ENCODE measurements around the gene PLCH1. TPM values are rescaled to one million over a fixed set of nuclear protein-coding genes. Genes with fewer than 3 reads are reported as not detected.

PLCH1 gene
- total and polyA plus RNA-seq, 2 of the 13 experiments (the other 11 are each of a cell fraction or from before 2014, with no cell fraction given), result 2.0 to 3.0 TPM

DNA sequence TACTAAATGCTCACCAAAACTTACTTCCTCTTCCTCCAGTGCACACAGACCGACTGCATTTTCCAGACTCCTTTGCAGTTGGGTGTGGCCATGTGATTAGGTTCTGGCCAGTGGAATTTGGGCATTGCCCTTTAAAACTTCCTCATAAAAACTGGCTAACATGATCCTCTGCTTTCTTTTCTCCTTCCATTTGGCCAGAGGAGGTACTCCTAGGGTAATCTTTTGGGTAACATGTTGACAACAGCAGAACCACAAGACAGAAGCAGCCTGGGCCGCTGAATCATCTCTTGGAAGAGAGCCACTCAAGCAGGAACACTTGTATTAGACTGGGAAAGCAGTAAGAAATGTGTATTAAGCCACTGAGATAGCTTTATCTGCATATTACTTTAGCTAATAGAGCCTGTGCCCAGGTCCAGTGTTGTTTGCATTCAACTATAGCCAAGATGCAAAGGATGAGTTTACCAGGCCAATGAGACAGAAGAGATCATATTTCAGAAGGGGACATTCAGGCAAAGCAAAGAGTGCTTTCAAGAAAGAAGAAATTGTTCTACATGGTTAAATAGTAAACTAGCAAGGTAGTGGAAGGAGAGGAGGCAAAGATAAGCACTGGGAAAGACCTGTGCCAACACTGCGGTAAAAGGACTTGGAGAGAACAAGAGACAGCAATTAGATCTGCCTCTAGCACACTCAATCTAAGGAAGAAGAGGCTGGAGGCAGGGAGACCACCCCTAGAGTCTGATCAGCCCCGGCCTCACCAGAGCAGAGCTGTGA, 79.8 kb downstream of the PLCH1 start (continued):
- TF ChIP-seq, protein P1, sequence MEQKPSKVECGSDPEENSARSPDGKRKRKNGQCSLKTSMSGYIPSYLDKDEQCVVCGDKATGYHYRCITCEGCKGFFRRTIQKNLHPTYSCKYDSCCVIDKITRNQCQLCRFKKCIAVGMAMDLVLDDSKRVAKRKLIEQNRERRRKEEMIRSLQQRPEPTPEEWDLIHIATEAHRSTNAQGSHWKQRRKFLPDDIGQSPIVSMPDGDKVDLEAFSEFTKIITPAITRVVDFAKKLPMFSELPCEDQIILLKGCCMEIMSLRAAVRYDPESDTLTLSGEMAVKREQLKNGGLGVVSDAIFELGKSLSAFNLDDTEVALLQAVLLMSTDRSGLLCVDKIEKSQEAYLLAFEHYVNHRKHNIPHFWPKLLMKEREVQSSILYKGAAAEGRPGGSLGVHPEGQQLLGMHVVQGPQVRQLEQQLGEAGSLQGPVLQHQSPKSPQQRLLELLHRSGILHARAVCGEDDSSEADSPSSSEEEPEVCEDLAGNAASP (CRISPR knock-in tag; IDR thresholded peaks at IDR 0.05; ENCODE audit: borderline replicate concordance), result peak; percentile 27; the same call in 1 of the 2 replicates
- TF ChIP-seq ERF (CRISPR knock-in tag; IDR thresholded peaks at IDR 0.05) (no peak), CEBPB (IDR thresholded peaks at IDR 0.05; ENCODE audit: borderline replicate concordance, low read depth, low read length) (no peak), ZNF75D (CRISPR knock-in tag; IDR thresholded peaks at IDR 0.05; ENCODE audit: borderline replicate concordance) (no peak), ZNF530 (CRISPR knock-in tag; IDR thresholded peaks at IDR 0.05; ENCODE audit: low read depth) (no peak)
- TF ChIP-seq, protein P2, sequence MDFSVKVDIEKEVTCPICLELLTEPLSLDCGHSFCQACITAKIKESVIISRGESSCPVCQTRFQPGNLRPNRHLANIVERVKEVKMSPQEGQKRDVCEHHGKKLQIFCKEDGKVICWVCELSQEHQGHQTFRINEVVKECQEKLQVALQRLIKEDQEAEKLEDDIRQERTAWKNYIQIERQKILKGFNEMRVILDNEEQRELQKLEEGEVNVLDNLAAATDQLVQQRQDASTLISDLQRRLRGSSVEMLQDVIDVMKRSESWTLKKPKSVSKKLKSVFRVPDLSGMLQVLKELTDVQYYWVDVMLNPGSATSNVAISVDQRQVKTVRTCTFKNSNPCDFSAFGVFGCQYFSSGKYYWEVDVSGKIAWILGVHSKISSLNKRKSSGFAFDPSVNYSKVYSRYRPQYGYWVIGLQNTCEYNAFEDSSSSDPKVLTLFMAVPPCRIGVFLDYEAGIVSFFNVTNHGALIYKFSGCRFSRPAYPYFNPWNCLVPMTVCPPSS (IDR thresholded peaks at IDR 0.05), result no peak

DNA sequence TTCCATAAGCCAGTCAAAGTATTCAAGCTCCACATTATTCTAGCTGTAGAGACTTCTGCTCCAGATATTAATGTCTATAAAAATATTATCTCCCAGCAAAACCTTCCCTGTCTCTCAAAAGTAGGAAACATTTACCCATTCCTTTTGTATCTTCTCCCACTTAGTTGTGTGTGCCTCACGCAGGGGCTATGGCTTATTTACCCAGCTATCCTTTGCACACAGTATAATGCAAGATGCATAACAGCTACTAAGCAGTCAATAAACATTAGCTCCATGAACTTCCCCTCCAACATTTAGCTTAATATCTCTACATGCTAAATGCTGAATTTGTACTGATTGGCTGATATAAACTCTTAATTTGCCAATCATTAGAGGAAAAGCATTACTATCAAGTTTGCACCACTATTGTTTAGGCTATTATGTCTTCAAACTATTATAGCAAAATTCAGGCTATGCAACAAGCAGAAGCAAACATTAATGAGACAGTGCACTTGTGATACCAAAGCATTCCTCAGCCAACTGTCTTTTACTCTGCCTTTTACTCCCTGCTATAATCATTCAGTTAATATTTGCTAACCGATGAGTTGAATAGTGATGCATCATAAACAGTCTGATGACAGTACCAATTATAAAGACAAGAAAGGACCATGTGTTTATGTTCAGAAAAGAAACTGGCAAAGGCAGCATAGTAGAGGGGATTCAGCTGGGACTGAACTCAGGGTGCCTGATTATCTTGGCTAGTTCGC, 81.2 kb downstream of the PLCH1 start:
- Histone ChIP-seq H3K9me3 (ENCODE audit: low read length) (no peaks in the 10 kb centered on the region), H3K4me1 (ENCODE audit: insufficient read depth, low read length) (peaks cover 72% of the 10 kb centered on the region), H4K20me1 (ENCODE audit: insufficient read depth, low read length) (no peaks in the 10 kb centered on the region), H2AFZ (ENCODE audit: low read length) (no peak overlapping the region), H3K9ac (ENCODE audit: insufficient read depth, low read depth, low read length) (no peak overlapping the region), H3K27ac (ENCODE audit: extremely low read length, insufficient read depth, low read length) (no peak overlapping the region), H3K36me3 (replicated peaks in 1 of 2; ENCODE audit: control insufficient read depth in 1 of 2, insufficient read depth in 2 of 2, low read length in 2 of 2) (no peaks in the 10 kb centered on the region), H3K27me3 (ENCODE audit: control insufficient read depth in 1 of 2, insufficient read depth in 2 of 2, low read length in 2 of 2) (no peaks in the 10 kb centered on the region), H3K4me3 (replicated peaks in 1 of 3; ENCODE audit: insufficient read depth in 1 of 3, low read depth in 2 of 3, low read length in 3 of 3) (no peak overlapping the region), H3K4me2 (ENCODE audit: low read depth, low read length) (no peak overlapping the region), H3K79me2 (ENCODE audit: insufficient read depth, low read length) (no peaks in the 10 kb centered on the region)
- ATAC-seq (no peak), FAIRE-seq (no peak), DNase-seq (ENCODE audit: low spot score) (no peak)
- POLR2A ChIA-PET, result interaction anchor here (1.1 kb wide), 1 partner anchor 40 kb away, joined by 3 read pairs; no protein-coding TSS in a partner anchor
- WGBS (ENCODE audit: low lambda C conversion rate), result 51% methylated on average over 3 of the region's 3 CpGs
- in situ Hi-C loops (cut with HindIII; ENCODE audit: extremely low pct_ligation_motif_present, low pct_unique_long_range_greater_than_20kb), result no loop called here
- CTCF ChIA-PET (ENCODE audit: low intra/inter-chr PET ratio, low total read pairs), result no interaction called here
- intact Hi-C loops (cut with micrococcal nuclease; ENCODE audit: unreplicated experiment), result no loop called here
- BruUV-seq (replicated peaks), result no TSS peak
- TF ChIP-seq PPARG (CRISPR knock-in tag; conservative IDR thresholded peaks at IDR 0.05) (no peak), ZNF816 (CRISPR knock-in tag; IDR thresholded peaks at IDR 0.05; ENCODE audit: borderline replicate concordance) (no peak), ZEB1 (IDR thresholded peaks at IDR 0.05; ENCODE audit: insufficient replicate concordance, low read depth) (no peak)
- TF ChIP-seq, protein P3, sequence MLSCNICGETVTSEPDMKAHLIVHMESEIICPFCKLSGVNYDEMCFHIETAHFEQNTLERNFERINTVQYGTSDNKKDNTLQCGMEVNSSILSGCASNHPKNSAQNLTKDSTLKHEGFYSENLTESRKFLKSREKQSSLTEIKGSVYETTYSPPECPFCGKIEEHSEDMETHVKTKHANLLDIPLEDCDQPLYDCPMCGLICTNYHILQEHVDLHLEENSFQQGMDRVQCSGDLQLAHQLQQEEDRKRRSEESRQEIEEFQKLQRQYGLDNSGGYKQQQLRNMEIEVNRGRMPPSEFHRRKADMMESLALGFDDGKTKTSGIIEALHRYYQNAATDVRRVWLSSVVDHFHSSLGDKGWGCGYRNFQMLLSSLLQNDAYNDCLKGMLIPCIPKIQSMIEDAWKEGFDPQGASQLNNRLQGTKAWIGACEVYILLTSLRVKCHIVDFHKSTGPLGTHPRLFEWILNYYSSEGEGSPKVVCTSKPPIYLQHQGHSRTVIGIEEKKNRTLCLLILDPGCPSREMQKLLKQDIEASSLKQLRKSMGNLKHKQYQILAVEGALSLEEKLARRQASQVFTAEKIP (CRISPR knock-in tag; IDR thresholded peaks at IDR 0.05; ENCODE audit: borderline replicate concordance), result no peak
- TF ChIP-seq, protein P4, sequence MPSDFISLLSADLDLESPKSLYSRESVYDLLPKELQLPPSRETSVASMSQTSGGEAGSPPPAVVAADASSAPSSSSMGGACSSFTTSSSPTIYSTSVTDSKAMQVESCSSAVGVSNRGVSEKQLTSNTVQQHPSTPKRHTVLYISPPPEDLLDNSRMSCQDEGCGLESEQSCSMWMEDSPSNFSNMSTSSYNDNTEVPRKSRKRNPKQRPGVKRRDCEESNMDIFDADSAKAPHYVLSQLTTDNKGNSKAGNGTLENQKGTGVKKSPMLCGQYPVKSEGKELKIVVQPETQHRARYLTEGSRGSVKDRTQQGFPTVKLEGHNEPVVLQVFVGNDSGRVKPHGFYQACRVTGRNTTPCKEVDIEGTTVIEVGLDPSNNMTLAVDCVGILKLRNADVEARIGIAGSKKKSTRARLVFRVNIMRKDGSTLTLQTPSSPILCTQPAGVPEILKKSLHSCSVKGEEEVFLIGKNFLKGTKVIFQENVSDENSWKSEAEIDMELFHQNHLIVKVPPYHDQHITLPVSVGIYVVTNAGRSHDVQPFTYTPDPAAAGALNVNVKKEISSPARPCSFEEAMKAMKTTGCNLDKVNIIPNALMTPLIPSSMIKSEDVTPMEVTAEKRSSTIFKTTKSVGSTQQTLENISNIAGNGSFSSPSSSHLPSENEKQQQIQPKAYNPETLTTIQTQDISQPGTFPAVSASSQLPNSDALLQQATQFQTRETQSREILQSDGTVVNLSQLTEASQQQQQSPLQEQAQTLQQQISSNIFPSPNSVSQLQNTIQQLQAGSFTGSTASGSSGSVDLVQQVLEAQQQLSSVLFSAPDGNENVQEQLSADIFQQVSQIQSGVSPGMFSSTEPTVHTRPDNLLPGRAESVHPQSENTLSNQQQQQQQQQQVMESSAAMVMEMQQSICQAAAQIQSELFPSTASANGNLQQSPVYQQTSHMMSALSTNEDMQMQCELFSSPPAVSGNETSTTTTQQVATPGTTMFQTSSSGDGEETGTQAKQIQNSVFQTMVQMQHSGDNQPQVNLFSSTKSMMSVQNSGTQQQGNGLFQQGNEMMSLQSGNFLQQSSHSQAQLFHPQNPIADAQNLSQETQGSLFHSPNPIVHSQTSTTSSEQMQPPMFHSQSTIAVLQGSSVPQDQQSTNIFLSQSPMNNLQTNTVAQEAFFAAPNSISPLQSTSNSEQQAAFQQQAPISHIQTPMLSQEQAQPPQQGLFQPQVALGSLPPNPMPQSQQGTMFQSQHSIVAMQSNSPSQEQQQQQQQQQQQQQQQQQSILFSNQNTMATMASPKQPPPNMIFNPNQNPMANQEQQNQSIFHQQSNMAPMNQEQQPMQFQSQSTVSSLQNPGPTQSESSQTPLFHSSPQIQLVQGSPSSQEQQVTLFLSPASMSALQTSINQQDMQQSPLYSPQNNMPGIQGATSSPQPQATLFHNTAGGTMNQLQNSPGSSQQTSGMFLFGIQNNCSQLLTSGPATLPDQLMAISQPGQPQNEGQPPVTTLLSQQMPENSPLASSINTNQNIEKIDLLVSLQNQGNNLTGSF (CRISPR knock-in tag; IDR thresholded peaks at IDR 0.05), result no peak

Data from HepG2 (cell line).